HPDE6-E6E7 (cell line): ENCODE results near the gene CYP4F3.
"Not testable (repeated sequence)": the region's sequence is repeated elsewhere in the genome, so short reads cannot be mapped to it uniquely, and the experiment has no call there.

ENCODE experiments used
- DNase-seq: peaks from one replicate; pipeline ENCODE4 v3.0.0; 2011; ENCODE audit warnings: missing footprints; ENCODE audit errors: extremely low spot score

CYP4F3 gene

GRCh38 chr19:15669891-15670290 is 29.2 kb downstream of the CYP4F3 start:
- no peak for DNase-seq

- DNase-seq, result no peak
These were observed 30.6 kb downstream of the CYP4F3 start for GRCh38 chr19:15671237-15671821.

DNA sequence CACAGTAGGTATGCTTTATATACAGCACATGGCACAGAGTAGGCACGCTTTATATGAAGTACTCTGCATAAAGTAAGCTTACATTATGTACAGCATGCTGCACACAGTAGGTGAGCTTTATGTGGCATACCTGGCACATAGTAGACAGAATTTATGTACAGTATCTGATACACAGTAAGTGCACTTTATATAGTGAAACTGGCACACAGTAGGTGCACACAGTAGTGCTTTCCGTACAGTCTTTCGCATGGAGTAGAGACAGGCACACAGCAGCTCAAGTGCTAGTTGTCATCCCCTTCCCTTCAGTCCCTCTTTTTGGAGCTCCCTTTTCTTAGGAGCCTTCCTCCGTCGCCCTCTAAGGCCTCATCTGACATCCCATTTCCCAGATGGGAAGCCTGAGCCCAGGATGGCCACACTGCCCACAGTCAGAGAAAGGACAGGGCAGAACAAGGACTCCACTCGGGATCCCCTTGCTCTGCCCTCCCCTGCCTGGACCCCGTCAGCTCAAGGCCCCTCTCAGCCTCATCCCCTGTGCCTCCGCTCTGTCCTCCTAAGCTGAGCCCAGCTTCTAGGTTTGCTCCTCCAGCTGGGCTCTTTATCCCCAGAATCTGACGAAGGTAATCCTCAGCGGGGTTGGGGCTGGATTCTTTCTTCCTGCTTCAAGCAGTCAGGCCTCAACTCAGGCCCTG is 31.3 kb downstream of the CYP4F3 start:
- DNase-seq, result no peak

GRCh38 chr19:15672580-15673175 is 32.0 kb downstream of the CYP4F3 start, which contains the start of gene CYP4F12:
CYP4F12 (plus strand) TSS chr19:15673087; CDS start chr19:15673530, 443 bp downstream.
- DNase-seq, result peak; percentile 10

- no peak for DNase-seq
These were observed 32.5 kb downstream of the CYP4F3 start for GRCh38 chr19:15673176-15673654.

DNA sequence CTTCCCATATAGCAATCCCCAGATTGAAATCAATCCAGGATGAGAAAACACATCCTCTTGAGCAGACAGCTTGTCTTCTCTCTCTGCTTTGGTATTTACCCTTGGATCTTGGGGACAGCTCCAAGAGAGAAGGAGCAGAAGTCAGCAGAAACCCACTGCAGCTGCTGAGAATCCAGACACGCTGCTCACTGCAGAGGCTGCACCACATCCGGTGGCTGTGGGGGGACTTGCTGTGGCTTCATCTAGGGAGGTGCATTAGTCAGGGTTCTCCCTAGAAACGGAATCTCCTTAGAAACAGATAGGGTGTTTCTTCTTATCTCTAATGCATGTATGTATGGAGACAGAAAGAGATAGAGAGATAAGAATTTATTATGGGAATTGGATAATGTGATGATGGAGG is 34.9 kb downstream of the CYP4F3 start:
- no peak for DNase-seq

DNA sequence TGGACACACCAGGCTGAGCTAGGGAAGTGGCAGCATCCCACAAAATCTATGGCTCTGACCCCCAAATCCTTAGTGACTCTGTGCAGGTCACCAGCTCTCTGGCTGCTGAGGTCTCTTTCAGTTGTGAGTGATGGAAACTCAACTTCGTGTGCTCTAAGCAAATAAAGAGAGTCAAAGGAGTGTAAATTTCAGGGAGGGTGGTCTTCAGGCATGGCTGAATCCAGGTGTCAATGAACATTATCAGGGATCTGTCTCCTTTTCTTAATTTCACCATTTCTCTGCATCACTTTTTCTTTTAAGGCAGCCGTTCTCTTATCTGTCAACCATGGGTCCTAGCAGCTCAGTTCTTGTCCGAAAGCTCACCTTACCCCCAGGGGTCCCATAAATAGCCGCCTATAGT is 38.4 kb downstream of the CYP4F3 start:
- no peak for DNase-seq

DNA sequence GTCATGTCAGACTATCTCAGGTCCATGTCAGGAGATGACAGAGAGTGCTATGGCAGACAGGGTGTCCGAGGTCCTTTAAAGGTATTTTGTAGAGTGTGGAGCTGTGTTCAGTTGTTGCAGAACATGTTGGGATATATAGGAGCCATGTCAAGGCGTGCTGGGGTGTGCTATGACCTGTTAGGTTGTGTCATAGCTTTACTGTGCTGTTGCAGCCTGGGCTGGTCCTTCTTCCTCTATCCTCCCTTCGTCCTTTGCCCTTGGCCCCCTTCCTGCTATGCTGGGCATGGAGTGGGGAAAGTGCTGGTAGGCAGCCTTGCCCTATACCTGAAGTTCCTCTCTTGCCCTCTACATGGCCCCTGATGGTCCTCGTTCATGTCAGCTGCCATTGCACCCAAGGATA is 39.2 kb downstream of the CYP4F3 start:
- not testable (repeated sequence) for DNase-seq

DNA sequence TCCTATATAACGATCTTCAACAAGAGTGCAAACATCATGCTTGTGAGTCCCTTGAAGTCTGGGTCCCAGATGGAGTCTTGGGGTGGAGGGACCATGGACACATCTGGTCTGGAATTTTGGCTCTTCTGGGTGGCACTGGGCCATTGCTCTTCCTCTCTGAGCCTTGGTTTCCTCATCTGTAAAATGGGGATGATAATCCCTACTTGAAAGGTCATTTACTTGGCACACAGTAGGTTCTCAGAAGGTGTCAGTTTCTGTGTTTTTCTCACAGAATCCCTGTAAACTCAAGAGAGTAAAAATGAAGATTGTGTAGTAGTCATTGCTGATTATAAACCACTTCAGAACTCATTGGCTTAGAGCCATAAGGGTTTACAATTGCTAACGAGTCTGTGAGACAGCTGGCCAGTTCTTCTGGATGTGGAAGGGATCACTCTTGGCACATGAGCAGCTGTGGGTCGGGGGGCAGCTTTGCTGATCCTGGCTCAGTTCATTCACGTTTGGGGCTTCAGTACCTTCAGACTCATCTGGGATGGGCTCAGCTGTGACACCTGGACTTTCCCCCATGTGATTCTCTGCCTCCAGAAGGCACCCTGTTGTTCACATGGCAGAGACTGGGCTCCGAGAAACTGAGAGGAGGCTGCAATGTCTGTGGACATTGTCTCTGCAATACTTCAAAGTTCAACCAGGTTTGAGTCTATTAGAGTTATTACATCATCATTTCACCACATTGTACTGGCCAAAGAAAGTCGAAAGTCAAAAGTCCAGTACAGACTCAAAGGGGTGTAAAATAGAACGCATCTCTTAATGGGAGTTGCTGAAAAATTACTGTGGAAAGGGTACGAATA is 40.0 kb downstream of the CYP4F3 start:
- no peak for DNase-seq

- DNase-seq, result no peak
These were observed 42.7 kb downstream of the CYP4F3 start for GRCh38 chr19:15683411-15683810.

DNA sequence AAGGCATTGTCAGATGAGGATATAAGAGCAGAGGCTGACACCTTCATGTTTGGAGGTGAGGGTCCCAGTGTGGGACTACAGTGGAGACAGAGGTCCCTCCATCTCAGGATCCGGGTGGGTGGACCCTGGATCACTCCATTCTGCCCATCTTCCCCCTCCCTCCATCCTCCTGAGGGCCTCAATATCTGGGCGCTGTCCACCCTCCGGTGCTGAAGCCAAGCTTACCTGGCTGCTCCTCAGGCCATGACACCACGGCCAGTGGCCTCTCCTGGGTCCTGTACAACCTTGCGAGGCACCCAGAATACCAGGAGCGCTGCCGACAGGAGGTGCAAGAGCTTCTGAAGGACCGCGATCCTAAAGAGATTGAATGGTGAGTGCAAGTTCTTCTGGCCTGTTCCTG is 44.1 kb downstream of the CYP4F3 start:
- DNase-seq, result no peak

GRCh38 chr19:15696654-15697194 is 56.0 kb downstream of the CYP4F3 start:
- no peak for DNase-seq

DNA sequence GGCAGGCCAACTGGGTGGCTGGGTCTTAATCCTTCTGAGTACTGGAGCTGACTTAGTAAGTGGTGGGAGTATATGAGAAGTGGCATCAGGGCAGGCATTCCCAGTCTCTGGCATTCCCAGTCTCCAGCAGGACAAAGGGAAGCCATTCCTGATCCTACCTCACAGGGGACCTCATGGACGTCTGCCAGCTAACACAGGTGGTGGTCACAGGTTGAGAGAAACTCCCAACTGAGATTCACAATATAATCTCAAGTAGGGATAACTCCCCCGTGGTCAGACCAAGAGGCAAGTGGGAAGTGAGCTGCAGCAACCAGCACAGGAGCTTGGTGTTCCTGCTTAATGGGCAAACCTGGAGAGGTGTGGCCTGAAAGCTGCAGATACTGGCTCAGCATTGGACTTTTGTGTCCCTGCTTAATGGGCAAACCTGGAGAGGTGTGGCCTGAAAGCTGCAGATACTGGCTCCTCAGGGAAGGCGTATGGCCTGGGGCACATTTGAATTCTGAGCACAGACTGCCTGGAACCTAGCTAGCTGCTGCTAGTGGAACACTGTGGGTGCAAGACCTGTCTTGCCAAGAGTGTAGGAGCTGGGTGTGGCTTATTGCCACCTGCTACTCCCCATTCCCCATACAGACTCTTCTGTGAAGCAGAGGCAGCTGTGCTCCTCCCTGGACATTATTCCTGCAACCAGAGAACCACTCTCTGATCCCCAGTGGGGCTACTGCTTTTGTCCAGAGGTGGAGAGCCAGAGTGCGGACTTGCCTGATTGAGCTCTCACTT is 61.2 kb downstream of the CYP4F3 start:
- no peak for DNase-seq

GRCh38 chr19:15702534-15702930 is 61.8 kb downstream of the CYP4F3 start:
- no peak for DNase-seq
